ENCODE measurements around the gene ACER3.
A peak's percentile ranks its signal among the peaks of the same experiment; 100 is the strongest.
"Not testable (repeated sequence)": the region's sequence is repeated elsewhere in the genome, so short reads cannot be mapped to it uniquely, and the experiment has no call there.

The ACER3 gene

GRCh38 chr11:76856106-76856505 lies 4.6 kb upstream of the ACER3 start:
- Histone ChIP-seq H3K9me3 (replicated peaks in 1 of 11) (no peaks in the 10 kb centered on the region), H3K27ac (peak overlapping the region in 7 of 11 experiments; percentile 38 to 92 (median 67); a peak in 12 of 22 replicates), H3K4me2 (peak overlapping the region; percentile 37 to 99 (median 71); a peak in 18 of 22 replicates), H3K27me3 (no peaks in the 10 kb centered on the region), H4K20me1 (no peaks in the 10 kb centered on the region), H3K4me1 (peaks cover 22 to 72% (median 55%) of the 10 kb centered on the region in 10 experiments; a peak in 18 of 20 replicates), H3K36me3 (no peaks in the 10 kb centered on the region), H3K9ac (peak overlapping the region in 2 of 11 experiments; percentile 30 to 41; a peak in 3 of 22 replicates), H3K4me3 (no peak overlapping the region; a peak in 1 of 20 replicates)
- peak in 2 of 11 experiments; percentile 24 to 36; a peak in 1 of 22 replicates for TF ChIP-seq Cebpa-rat (IDR thresholded peaks at IDR 0.05)

GRCh38 chr11:76856571-76856970 lies 4.1 kb upstream of the ACER3 start:
- Histone ChIP-seq H3K27me3 (no peaks in the 10 kb centered on the region), H3K9me3 (replicated peaks in 1 of 11) (no peaks in the 10 kb centered on the region), H3K9ac (peak overlapping the region in 1 of 11 experiments; percentile 3; a peak in 1 of 22 replicates), H3K4me3 (no peak overlapping the region), H3K4me1 (peaks cover 26 to 75% (median 58%) of the 10 kb centered on the region in 10 experiments), H3K4me2 (peak overlapping the region in 10 of 11 experiments; percentile 37 to 99 (median 77); a peak in 17 of 22 replicates), H3K27ac (peak overlapping the region in 8 of 11 experiments; percentile 1 to 92 (median 70); a peak in 13 of 22 replicates), H3K36me3 (no peaks in the 10 kb centered on the region), H4K20me1 (peaks cover 0 to 3% (median 0%) of the 10 kb centered on the region in 11 experiments; a peak in 2 of 22 replicates)
- no peak for TF ChIP-seq Cebpa-rat (IDR thresholded peaks at IDR 0.05)

GRCh38 chr11:76857781-76858410 lies 2.8 kb upstream of the ACER3 start:
- H3K4me3 ChIP-seq, result no peak overlapping the region; a peak in 2 of 20 replicates
- H3K4me1 ChIP-seq, result peaks cover 34 to 82% (median 71%) of the 10 kb centered on the region in 10 experiments
- no peaks in the 10 kb centered on the region for H3K36me3 ChIP-seq
- H3K9me3 ChIP-seq (replicated peaks in 1 of 11), result no peaks in the 10 kb centered on the region
- H3K27ac ChIP-seq, result peak overlapping the region in 9 of 11 experiments; percentile 32 to 92 (median 67); a peak in 15 of 22 replicates
- TF ChIP-seq Cebpa-rat (IDR thresholded peaks at IDR 0.05), result no peak
- peaks cover 0 to 7% (median 0%) of the 10 kb centered on the region in 11 experiments; a peak in 5 of 22 replicates for H4K20me1 ChIP-seq
- no peaks in the 10 kb centered on the region for H3K27me3 ChIP-seq
- H3K9ac ChIP-seq, result peak overlapping the region in 6 of 11 experiments; percentile 11 to 55 (median 32); a peak in 6 of 22 replicates
- peak overlapping the region in 9 of 11 experiments; percentile 7 to 99 (median 76); a peak in 16 of 22 replicates for H3K4me2 ChIP-seq

GRCh38 chr11:76859708-76860227 lies 950 bp upstream of the ACER3 start:
- Histone ChIP-seq H3K27ac (peak overlapping the region in 10 of 11 experiments; percentile 43 to 92 (median 86); a peak in 18 of 22 replicates), H4K20me1 (peaks cover 0 to 15% (median 0%) of the 10 kb centered on the region in 11 experiments; a peak in 5 of 22 replicates), H3K27me3 (no peaks in the 10 kb centered on the region), H3K4me2 (peak overlapping the region; percentile 87 to 99 (median 96); a peak in 21 of 22 replicates), H3K36me3 (no peaks in the 10 kb centered on the region), H3K9me3 (replicated peaks in 1 of 11) (no peaks in the 10 kb centered on the region), H3K4me3 (peak overlapping the region in 2 of 10 experiments; percentile 85 to 90; a peak in 2 of 20 replicates), H3K4me1 (peaks cover 34 to 87% (median 72%) of the 10 kb centered on the region in 10 experiments), H3K9ac (peak overlapping the region in 5 of 11 experiments; percentile 93 to 97 (median 95); a peak in 7 of 22 replicates)
- no peak for TF ChIP-seq Cebpa-rat (IDR thresholded peaks at IDR 0.05)

- peak overlapping the region; percentile 82 to 93 (median 89); a peak in 21 of 22 replicates for H3K27ac ChIP-seq
These were observed 804 bp downstream of the ACER3 start for GRCh38 chr11:76861490-76861953.

GRCh38 chr11:76862794-76863193 lies 2.1 kb downstream of the ACER3 start:
- not testable (repeated sequence) for H3K9me3 ChIP-seq (replicated peaks in 1 of 11); H3K27ac ChIP-seq; H3K9ac ChIP-seq; H3K27me3 ChIP-seq
- H3K36me3 ChIP-seq, result peaks cover 0 to 22% (median 5%) of the 10 kb centered on the region in 11 experiments; a peak in 12 of 22 replicates
- peaks cover 19 to 57% (median 45%) of the 10 kb centered on the region in 10 experiments for H3K4me1 ChIP-seq
- H3K4me2 ChIP-seq, result peak overlapping the region in 9 of 11 experiments; percentile 4 to 99 (median 96); a peak in 14 of 22 replicates
- H4K20me1 ChIP-seq, result peaks cover 0 to 22% (median 3%) of the 10 kb centered on the region in 11 experiments; a peak in 6 of 22 replicates
- peak overlapping the region in 3 of 10 experiments; percentile 4 to 85 (median 83); a peak in 2 of 20 replicates for H3K4me3 ChIP-seq

More at GRCh38 chr11:76861490-76861953, 804 bp downstream of the ACER3 start:
- Histone ChIP-seq H3K4me3 (peak overlapping the region; percentile 76 to 95 (median 89)), H4K20me1 (peaks cover 0 to 15% (median 0%) of the 10 kb centered on the region in 11 experiments; a peak in 5 of 22 replicates), H3K4me2 (peak overlapping the region; percentile 87 to 99 (median 96)), H3K36me3 (peaks cover 0 to 12% (median under 1%) of the 10 kb centered on the region in 11 experiments; a peak in 5 of 22 replicates), H3K4me1 (peaks cover 24 to 69% (median 56%) of the 10 kb centered on the region in 10 experiments), H3K9me3 (replicated peaks in 1 of 11) (no peaks in the 10 kb centered on the region), H3K9ac (peak overlapping the region; percentile 88 to 97 (median 95)), H3K27me3 (no peaks in the 10 kb centered on the region)
- TF ChIP-seq Cebpa-rat (IDR thresholded peaks at IDR 0.05), result no peak

- Histone ChIP-seq H3K9ac (no peak overlapping the region), H3K9me3 (replicated peaks in 1 of 11) (no peaks in the 10 kb centered on the region), H3K4me2 (peak overlapping the region in 9 of 11 experiments; percentile 4 to 99 (median 96); a peak in 12 of 22 replicates), H3K36me3 (peaks cover 0 to 27% (median 8%) of the 10 kb centered on the region in 11 experiments; a peak in 16 of 22 replicates), H3K4me3 (peak overlapping the region in 2 of 10 experiments; percentile 4 to 83; a peak in 1 of 20 replicates), H3K4me1 (peaks cover 19 to 56% (median 40%) of the 10 kb centered on the region in 10 experiments), H3K27me3 (no peaks in the 10 kb centered on the region), H3K27ac (no peak overlapping the region), H4K20me1 (peaks cover 0 to 27% (median 7%) of the 10 kb centered on the region in 11 experiments; a peak in 6 of 22 replicates)
- no peak for TF ChIP-seq Cebpa-rat (IDR thresholded peaks at IDR 0.05)
These were observed 2.6 kb downstream of the ACER3 start for GRCh38 chr11:76863196-76863777.
